ENCODE measurements around the gene GPR155.

DNA sequence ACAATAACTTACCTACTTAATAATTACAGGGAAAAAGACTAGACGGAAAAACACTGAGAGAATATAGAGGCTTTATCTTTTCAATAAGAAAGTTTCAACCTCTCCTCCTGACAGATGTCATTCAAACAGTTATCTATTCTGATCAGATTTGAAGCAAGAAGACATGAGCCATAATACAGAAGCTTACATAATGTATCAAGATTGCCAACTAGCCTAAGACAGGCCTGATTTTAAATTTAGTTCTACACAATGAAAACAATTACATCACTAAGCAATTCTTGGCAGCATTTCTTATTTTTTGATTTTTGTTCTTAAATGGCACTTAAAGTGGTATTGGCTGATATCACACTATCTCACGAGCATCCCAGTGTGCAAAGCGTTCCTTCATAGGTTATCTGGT, 41.6 kb downstream of the GPR155 start:
- no peak for TF ChIP-seq POLR2AphosphoS5 (IDR thresholded peaks at IDR 0.05)
- TF ChIP-seq POLR2A (IDR thresholded peaks at IDR 0.05) = no peak
- no peak for TF ChIP-seq EP300 (IDR thresholded peaks at IDR 0.05)
- TF ChIP-seq, protein P1, sequence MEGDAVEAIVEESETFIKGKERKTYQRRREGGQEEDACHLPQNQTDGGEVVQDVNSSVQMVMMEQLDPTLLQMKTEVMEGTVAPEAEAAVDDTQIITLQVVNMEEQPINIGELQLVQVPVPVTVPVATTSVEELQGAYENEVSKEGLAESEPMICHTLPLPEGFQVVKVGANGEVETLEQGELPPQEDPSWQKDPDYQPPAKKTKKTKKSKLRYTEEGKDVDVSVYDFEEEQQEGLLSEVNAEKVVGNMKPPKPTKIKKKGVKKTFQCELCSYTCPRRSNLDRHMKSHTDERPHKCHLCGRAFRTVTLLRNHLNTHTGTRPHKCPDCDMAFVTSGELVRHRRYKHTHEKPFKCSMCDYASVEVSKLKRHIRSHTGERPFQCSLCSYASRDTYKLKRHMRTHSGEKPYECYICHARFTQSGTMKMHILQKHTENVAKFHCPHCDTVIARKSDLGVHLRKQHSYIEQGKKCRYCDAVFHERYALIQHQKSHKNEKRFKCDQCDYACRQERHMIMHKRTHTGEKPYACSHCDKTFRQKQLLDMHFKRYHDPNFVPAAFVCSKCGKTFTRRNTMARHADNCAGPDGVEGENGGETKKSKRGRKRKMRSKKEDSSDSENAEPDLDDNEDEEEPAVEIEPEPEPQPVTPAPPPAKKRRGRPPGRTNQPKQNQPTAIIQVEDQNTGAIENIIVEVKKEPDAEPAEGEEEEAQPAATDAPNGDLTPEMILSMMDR (IDR thresholded peaks at IDR 0.05) = no peak

All from suprapubic skin (tissue), 4 donors.